ENCODE measurements around the gene NUMB. TPM values are rescaled to one million over a fixed set of nuclear protein-coding genes. Genes with fewer than 3 reads are reported as not detected.
A peak's percentile ranks its signal among the peaks of the same experiment; 100 is the strongest.
"Not testable (repeated sequence)": the region's sequence is repeated elsewhere in the genome, so short reads cannot be mapped to it uniquely, and the experiment has no call there.

NUMB gene
- total RNA-seq, 1 donor from 2014 or later = 218 TPM

DNA sequence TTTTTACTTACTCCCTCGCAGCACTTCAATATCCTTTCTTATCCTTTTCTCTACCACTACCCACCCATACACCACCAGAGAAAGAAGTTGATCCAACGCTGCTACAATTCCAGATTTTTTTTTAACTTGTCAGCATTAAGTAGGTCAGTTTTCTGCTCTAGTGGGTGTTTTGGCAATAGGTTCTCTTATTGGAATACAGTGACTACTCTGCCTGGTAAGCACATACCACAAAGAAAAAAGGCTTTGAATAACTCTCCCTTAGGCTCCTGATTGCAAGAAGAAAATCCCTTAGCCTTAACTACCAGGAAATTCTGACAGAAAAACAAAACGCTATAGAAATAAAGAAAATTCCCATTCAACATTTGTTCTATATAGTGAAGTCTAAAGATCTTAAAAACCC is 72.0 kb downstream of the NUMB start:
- no peaks in the 10 kb centered on the region for H3K9me3 Mint-ChIP-seq (ENCODE audit: unreplicated experiment)
- H3K27ac Mint-ChIP-seq (ENCODE audit: unreplicated experiment) = no peak overlapping the region
- peaks cover 3% of the 10 kb centered on the region for H3K36me3 Mint-ChIP-seq (ENCODE audit: low read depth, unreplicated experiment)
- no peaks in the 10 kb centered on the region for H3K27me3 Mint-ChIP-seq (ENCODE audit: unreplicated experiment)
- DNase-seq (ENCODE audit: low spot score) = no peak
- H3K4me1 Mint-ChIP-seq (ENCODE audit: unreplicated experiment) = peaks cover 6% of the 10 kb centered on the region
- TF ChIP-seq, protein P1, sequence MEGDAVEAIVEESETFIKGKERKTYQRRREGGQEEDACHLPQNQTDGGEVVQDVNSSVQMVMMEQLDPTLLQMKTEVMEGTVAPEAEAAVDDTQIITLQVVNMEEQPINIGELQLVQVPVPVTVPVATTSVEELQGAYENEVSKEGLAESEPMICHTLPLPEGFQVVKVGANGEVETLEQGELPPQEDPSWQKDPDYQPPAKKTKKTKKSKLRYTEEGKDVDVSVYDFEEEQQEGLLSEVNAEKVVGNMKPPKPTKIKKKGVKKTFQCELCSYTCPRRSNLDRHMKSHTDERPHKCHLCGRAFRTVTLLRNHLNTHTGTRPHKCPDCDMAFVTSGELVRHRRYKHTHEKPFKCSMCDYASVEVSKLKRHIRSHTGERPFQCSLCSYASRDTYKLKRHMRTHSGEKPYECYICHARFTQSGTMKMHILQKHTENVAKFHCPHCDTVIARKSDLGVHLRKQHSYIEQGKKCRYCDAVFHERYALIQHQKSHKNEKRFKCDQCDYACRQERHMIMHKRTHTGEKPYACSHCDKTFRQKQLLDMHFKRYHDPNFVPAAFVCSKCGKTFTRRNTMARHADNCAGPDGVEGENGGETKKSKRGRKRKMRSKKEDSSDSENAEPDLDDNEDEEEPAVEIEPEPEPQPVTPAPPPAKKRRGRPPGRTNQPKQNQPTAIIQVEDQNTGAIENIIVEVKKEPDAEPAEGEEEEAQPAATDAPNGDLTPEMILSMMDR (IDR thresholded peaks at IDR 0.05; ENCODE audit: unreplicated experiment) = no peak
- no peak overlapping the region for H3K4me3 Mint-ChIP-seq (ENCODE audit: unreplicated experiment)

DNA sequence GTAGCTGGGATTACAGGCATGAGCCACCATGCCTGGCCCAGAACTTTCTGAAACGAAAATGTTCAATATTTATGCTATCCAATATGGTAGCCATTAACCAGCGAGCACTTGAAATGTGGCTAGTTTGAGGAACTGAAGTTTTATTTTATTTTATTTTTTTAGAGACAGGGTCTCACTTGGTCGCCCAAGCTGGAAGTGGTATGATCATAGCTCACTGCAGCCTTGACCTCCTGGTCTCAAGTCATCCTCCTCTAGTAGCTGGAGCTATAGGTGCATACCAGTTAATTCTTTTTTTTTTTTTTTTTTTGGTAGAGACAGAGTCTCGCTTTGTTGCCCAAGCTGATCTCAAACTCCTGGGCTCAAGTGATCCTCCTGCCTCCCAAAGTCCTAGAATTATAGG is 73.3 kb downstream of the NUMB start:
- not testable (repeated sequence) for H3K4me3 Mint-ChIP-seq (ENCODE audit: unreplicated experiment); DNase-seq (ENCODE audit: low spot score); H3K27me3 Mint-ChIP-seq (ENCODE audit: unreplicated experiment); H3K9me3 Mint-ChIP-seq (ENCODE audit: unreplicated experiment); H3K27ac Mint-ChIP-seq (ENCODE audit: unreplicated experiment); H3K36me3 Mint-ChIP-seq (ENCODE audit: low read depth, unreplicated experiment)
- H3K4me1 Mint-ChIP-seq (ENCODE audit: unreplicated experiment) = peaks cover 11% of the 10 kb centered on the region

DNA sequence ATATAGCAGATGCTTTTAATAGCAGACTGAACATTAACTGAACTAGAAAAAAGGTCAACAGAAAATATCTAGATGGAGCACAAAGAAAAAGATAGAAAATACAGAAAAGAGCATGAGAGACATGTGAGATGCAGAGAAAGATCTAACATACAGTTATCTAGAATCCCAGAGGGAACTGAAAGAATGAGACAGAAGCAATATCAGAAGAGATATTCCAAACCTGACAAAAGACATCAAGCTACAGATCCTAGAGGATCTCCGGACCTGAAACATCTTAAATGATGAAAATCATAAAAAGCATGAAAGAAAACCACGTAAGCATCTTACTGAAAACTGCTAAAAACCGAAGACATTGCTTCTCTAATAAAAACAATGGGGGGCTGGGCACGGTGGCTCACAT is 75.0 kb downstream of the NUMB start:
- Mint-ChIP-seq H3K9me3 (ENCODE audit: unreplicated experiment) (no peaks in the 10 kb centered on the region), H3K27me3 (ENCODE audit: unreplicated experiment) (peaks cover 3% of the 10 kb centered on the region), H3K27ac (ENCODE audit: unreplicated experiment) (peak overlapping the region; percentile 54), H3K4me3 (ENCODE audit: unreplicated experiment) (no peak overlapping the region), H3K4me1 (ENCODE audit: unreplicated experiment) (peaks cover 17% of the 10 kb centered on the region), H3K36me3 (ENCODE audit: low read depth, unreplicated experiment) (peaks cover 12% of the 10 kb centered on the region)
- no peak for DNase-seq (ENCODE audit: low spot score)
- TF ChIP-seq, protein P1 (IDR thresholded peaks at IDR 0.05; ENCODE audit: unreplicated experiment) = no peak

DNA sequence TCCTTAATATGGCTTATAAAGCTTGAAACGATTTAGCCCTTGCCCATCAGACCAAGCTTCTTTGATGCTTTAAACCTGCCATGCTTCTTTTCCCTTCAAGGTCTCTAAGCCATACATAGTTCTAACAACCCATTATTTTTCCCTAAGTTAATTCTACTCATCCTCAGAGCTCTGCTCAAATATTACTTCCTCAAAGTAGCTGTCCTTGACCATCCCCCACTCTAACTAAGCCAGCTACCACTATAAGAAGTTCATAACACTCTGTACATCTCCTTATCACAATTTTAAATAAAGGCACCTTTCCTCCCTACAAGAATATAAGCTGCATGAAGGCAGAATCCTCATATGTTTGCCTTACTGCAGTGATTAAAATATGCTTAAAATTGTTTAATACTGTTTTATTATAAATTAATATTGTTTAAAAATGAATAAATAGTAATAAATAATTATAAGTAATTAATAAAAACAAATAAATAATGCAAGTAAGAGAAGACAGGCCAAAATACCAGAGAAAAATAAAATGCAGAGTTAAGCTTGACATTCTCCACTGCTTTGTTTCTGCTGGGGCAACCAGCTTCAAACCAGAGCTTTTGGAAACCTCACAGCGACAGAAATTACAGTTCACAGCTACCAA is 76.8 kb downstream of the NUMB start:
- Mint-ChIP-seq H3K27me3 (ENCODE audit: unreplicated experiment) (peaks cover 3% of the 10 kb centered on the region), H3K27ac (ENCODE audit: unreplicated experiment) (no peak overlapping the region), H3K4me1 (ENCODE audit: unreplicated experiment) (peaks cover 17% of the 10 kb centered on the region), H3K4me3 (ENCODE audit: unreplicated experiment) (no peak overlapping the region), H3K36me3 (ENCODE audit: low read depth, unreplicated experiment) (peaks cover 12% of the 10 kb centered on the region), H3K9me3 (ENCODE audit: unreplicated experiment) (no peaks in the 10 kb centered on the region)
- TF ChIP-seq, protein P1 (IDR thresholded peaks at IDR 0.05; ENCODE audit: unreplicated experiment) = no peak
- DNase-seq (ENCODE audit: low spot score) = no peak

DNA sequence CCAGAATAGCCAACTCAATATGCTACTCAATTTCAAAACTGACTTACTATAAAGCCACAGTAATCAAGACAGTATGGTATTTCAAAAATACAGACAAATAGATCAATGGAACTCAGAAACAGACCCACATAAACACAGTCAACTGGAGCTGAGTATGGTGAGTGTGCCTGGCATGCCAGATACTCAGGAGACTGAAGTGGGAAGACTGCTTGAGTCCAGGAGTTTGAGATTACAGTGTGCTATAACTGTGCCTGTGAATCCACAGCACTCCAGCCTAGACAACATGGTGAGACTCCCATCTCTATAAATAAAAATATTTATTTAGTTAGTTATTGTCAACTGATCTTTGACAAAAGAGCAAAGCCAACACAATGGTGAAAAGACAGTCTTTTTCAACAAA is 81.8 kb downstream of the NUMB start:
- H3K27me3 Mint-ChIP-seq (ENCODE audit: unreplicated experiment) = peaks cover 4% of the 10 kb centered on the region
- H3K27ac Mint-ChIP-seq (ENCODE audit: unreplicated experiment) = no peak overlapping the region
- no peak overlapping the region for H3K4me3 Mint-ChIP-seq (ENCODE audit: unreplicated experiment)
- TF ChIP-seq, protein P1 (IDR thresholded peaks at IDR 0.05; ENCODE audit: unreplicated experiment) = no peak
- DNase-seq (ENCODE audit: low spot score) = no peak
- peaks cover 21% of the 10 kb centered on the region for H3K4me1 Mint-ChIP-seq (ENCODE audit: unreplicated experiment)
- H3K9me3 Mint-ChIP-seq (ENCODE audit: unreplicated experiment) = no peaks in the 10 kb centered on the region
- peaks cover 10% of the 10 kb centered on the region for H3K36me3 Mint-ChIP-seq (ENCODE audit: low read depth, unreplicated experiment)

Data from endothelial cell (in vitro differentiated cells).